Measurements from ENCODE around the gene MTCL3.

MTCL3 gene

GRCh38 chr6:127468936-127469335, 50.2 kb downstream of the MTCL3 start:
- no peak for DNase-seq

- DNase-seq, result no peak
Measured at GRCh38 chr6:127466416-127466815, 52.7 kb downstream of the MTCL3 start.

DNA sequence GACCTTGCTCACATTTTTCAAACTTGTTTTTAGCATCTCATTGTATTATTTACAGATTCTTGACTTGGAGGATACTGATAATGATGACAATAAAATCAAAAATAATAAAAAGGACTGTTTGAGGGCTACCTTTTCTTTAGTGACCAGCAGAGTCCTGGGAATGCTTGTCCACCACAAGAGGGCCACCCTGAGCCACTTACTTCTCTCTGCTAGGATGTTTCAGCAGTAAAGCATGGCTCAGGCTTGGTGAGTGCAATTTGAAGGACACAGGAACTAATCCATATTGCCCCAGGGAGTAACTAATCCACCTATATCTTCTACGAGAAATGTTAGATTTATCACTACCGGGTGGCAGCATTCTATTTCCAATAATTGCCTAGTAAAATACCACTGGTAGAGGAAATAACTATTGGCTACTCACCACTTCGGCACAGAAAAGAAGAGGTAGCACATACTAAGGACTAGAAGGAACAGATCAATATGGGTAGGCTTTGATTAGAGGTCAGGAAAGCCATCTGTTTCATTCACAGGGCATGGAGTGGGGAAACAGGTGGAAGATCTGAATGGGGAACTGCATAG, 54.2 kb downstream of the MTCL3 start:
- DNase-seq, result peak in 44 of 56 donors; percentile 5 to 81 (median 34)

- no peak for DNase-seq
Measured at GRCh38 chr6:127464161-127464880, 54.8 kb downstream of the MTCL3 start.

DNA sequence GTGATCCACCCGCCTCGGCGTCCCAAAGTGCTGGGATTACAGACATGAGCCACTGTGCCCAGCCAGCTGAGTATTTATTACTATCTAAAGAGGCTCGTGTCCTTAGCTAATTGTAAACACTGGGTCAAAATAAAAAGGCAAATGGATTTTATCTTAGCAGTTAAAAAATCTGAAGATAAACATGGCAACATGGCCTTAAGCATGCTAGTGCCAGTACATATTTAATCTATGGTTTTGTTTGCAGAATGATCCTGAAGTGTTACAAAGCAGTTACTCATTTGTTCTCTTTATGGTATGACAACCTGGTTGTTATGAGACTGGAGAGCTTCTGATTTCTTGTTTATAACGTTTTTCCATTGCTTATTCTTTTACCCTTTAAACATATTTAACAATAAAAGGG, 56.1 kb downstream of the MTCL3 start:
- DNase-seq, result no peak

DNA sequence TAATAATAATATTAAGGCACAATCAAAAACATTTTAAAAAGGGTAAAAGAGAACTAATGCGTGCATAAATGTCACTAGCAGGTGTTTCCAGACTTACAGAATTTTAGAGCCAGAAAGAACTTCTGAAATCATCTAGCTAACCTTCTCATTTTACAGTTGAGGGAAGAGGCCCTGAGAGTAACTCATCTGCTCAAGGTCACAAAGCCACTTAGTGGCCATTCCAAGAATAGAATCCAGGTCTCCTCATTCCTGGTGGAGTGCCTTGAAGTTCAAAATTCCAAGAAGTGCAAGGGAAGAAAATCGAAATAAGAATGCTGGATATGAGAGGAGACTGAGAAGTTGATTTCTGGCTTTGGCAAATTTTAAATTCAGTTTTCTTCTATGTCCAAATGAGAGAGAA, 56.8 kb downstream of the MTCL3 start:
- no peak for DNase-seq

DNA sequence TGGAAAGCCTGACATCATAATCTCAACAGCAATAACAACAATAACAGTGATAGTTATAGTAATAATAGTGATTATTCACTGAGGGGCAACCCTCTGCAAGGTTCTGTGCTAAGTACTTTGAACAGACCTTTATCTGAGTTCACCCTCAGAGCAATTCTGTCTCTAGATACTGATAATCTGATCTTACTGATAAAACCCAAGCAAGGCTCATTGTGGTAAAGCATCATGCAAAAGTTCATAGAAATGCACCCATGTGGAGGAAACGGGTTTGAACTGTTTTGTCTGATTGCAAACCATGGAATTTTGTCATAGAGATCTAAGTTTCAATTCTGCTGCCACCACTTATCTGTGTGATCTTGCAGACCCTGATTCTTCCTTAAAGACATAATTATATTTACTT, 58.7 kb downstream of the MTCL3 start:
- no peak for DNase-seq

GRCh38 chr6:127459231-127459641, 59.9 kb downstream of the MTCL3 start, which contains the start of gene KIAA0408:
Gene KIAA0408, minus strand, starts transcription at chr6:127459389. Its CDS starts 5,408 bp downstream, at chr6:127453981.
- peak in 3 of 56 donors; percentile 5 to 15 (median 13) for DNase-seq

- DNase-seq, result no peak
Measured at GRCh38 chr6:127458817-127459216, 60.3 kb downstream of the MTCL3 start.

DNA sequence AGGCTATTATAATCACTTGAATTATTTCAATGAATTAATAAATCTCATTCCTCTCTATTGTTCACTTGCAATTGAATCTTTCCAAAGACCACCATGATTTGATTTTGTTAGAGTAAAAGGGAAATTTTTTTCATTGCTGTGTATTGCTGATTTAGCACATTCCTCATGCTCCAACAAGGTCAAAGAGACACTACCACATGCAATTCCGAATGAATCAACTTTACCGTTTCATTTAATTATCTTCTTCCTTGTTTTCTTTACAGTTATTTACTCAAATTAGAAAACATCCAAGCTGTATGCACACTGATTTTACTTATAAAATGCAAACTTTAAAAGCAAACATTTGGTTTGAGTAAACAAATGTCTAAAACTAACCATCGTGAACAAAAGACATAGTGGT, 60.9 kb downstream of the MTCL3 start:
- no peak for DNase-seq

- no peak for DNase-seq
Measured at GRCh38 chr6:127457456-127458064, 61.6 kb downstream of the MTCL3 start.

- no peak for DNase-seq
Measured at GRCh38 chr6:127456465-127456864, 62.7 kb downstream of the MTCL3 start.

DNA sequence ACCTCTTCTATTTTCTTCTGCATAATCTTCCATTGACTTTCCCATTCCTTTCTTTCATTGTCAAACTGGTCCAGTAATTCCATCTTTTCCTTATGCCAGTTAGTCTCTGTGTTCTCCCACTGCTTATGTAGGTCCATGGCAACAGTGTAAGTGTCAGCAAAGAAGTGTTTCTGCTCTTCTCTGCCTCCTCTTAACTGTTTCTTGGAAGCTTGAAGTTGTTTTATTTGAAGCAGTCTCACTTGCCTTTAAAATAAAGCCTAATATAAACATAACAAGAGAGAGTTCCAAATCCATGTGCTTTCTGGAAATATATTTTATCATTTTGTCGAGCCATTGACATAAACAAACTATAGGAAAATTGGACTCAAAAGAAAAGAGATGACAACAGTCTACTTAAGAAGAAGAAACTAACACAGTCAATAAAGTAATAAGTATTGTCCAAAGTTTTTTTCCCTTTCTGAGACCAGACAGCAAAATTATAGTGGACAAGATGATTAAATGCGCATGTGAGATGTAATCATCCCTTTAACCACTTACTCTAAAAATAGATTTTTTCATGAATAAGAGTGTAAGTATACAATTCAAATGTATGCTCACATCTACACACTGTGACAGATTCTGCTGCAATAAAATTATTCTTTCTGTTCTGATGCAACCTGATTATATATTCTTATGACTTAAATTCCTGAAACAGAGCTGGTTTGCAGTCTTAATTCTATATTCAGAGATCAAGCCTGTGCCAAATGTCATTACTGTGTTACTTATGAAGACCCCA, 65.1 kb downstream of the MTCL3 start:
- no peak for DNase-seq

- no peak for DNase-seq
Measured at GRCh38 chr6:127452803-127453202, 66.3 kb downstream of the MTCL3 start.

DNA sequence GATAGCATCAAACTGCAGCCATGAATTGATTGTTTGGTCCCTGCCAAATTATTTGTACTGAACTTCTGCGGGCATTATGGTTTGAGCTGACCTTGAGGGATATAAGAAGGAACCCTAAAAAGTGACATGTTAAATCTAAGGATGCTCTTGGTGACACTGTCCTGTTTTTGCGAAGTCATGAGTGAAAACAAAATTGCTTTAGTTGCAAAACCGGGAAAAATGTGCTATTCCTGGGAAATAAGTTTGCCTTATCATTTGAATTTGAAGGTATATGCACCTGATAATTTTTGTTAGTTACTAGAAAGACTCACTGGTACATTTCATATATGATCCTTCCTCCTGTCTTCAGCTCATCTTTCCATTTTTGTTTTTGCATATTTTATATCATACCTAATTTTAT, 67.7 kb downstream of the MTCL3 start:
- no peak for DNase-seq

- no peak for DNase-seq
Measured at GRCh38 chr6:127447780-127448179, 71.4 kb downstream of the MTCL3 start.

DNA sequence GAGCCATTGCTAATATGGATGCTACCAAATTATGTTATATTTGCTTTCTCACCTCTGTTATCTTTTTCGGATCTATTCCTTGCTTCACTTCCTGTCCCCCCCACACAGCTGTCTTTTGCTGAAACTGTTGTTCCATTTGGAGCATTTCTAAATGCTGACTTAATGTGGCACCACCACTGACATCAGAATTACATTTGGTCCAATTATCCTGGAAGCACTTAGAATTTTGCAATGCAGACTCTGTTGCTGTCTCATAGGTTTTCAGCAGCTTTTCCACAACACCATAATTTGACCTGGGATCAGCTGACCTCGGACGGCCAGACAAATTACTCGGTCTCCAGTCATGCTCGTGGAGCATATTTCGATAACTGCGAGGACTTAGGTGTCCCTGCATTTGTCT, 72.8 kb downstream of the MTCL3 start:
- no peak for DNase-seq

GRCh38 chr6:127441881-127442280, 77.3 kb downstream of the MTCL3 start:
- no peak for DNase-seq

- DNase-seq, result no peak
Measured at GRCh38 chr6:127439718-127440117, 79.4 kb downstream of the MTCL3 start.

DNA sequence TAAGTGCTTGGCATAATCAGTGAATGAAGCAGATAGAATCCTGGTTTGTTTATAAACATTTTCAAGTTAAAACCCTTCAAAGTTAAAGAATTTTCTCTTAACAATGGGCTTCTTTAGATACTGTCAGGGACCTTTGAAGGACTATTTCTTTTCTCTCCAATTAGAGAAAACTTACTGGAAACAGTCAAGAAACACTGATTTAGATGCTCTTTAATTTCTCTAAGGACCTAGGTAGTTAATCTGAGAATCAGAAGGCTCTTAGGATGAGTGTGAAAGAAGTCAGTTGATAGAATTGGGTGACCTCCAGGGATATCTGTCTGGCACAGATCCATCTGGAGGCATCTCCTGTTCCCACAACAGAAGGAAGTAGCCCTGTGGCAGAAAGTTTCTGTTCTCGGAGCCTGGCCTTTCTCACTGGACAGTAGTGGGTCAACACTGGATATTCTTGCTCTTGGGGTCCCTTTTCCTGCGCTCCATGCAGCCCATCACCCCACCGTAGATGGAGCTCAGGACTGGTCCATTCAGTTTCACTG, 82.5 kb downstream of the MTCL3 start:
- no peak for DNase-seq

GRCh38 chr6:127435626-127436220, 83.4 kb downstream of the MTCL3 start:
- no peak for DNase-seq
